Amniotic stem cell (primary cell): ENCODE data around the gene CCDC197.

Experiments
- DNase-seq: peaks from one replicate; lab custom pipeline; 2025; lab: John Stamatoyannopoulos, UW

The CCDC197 gene

DNA sequence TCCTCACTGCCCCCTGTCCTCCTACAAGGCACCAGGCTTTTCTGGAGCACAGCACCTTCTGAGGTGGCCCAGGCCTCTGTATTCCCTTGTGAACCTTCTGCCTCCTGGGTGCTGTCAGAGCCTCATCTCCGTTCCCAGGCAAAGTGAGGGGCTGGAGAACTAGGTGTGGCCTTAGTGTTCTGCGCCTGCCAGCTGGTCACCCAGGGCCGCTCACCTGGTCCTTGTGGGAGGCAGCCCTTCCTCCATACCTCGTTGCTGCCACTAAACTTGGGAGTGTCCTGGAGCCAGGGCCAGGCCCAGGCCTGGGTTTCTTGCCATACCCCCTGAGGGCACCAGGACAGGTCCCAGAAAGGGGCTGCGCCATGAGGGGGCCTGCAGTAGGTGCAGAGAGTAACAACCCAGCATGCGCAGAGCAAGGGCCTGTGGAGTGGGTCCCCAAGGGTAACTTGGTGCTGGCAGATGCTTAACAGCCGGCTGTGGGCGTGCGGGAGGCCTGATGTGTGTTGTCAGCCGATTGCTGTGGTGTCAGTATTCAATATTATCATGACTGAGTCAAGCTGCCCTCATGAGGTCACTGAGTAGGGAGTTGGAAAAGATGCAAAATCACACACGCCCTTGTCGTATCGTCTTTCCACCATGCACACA is 46.1 kb downstream of the CCDC197 start:
- DNase-seq, result no peak

DNA sequence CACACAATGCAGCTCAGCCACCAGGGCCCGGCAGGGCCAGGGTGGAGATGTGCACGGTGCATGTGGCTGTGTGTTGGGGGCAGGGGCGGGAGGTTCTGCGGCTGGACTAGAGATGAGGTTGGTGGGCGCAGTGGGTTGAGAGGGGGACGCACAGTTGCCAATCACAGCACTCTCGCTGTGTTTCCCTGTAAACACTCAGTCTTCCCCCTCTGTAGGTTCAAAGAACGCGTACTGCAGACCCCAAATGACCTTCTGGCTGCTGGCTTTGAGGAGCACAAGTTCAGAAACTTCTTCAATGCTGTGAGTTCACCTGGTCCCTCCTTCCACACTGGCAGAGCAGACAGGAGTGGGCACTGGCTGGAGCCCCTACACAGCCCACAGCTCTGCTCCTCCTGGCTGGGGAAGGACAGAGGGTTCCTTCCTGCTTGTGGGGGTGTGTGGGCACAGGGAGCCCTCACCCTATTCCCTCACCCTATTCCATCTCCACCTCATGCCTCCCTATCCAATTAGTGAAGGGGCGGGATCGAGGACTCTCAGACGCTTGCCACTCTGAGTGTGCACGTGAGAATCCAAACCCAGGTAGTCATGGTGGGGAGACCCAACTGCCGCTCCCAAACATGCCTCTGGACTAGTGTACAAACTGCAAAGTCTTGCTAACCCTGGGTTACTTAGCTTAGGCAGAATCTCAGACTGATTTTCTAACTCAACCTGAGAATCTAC is 46.8 kb downstream of the CCDC197 start:
- no peak for DNase-seq

DNA sequence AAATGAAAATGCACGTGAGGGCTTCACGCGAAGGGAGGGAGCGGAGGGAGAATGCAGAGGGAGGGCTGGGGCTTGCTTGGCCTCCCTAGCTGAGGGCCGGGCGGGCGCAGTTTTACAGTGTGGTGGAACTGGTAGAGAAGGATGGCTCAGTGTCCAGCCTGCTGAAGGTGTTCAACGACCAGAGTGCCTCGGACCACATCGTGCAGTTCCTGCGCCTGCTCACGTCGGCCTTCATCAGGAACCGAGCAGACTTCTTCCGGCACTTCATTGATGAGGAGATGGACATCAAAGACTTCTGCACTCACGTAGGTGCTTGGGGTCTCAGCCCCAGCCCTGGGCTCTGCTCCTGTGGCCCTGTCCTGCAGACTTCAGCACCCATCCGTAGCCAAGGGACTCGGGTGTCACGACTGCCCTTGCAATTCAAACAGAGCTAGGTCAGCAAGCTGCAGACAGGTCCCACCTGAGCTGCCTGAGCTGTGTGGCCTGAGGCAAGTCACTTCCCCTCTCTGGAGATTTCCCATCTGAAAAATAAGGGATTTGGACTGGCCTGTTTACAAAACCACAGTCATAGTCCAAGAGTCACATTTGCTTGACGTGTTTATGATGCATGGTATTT is 47.5 kb downstream of the CCDC197 start:
- DNase-seq, result no peak

DNA sequence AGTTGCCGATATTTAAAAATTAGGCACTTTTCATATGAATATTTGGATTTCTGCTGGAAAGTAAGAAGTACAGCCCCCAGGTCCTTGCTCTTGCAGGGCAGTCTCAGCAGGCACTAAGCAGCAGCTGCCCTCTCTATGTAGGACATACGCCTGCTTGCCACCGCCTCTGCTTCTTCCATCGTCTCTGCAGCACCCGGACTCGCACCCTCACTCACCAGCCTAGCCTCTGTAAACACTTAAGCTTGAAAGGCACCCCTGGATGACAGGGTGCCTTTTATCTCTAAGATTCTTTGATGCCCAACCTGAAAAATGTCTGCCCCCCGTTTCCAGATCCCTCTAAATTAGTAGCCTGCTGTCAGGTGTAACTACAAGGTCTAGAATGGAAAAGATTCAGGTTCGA is 48.0 kb downstream of the CCDC197 start:
- no peak for DNase-seq

DNA sequence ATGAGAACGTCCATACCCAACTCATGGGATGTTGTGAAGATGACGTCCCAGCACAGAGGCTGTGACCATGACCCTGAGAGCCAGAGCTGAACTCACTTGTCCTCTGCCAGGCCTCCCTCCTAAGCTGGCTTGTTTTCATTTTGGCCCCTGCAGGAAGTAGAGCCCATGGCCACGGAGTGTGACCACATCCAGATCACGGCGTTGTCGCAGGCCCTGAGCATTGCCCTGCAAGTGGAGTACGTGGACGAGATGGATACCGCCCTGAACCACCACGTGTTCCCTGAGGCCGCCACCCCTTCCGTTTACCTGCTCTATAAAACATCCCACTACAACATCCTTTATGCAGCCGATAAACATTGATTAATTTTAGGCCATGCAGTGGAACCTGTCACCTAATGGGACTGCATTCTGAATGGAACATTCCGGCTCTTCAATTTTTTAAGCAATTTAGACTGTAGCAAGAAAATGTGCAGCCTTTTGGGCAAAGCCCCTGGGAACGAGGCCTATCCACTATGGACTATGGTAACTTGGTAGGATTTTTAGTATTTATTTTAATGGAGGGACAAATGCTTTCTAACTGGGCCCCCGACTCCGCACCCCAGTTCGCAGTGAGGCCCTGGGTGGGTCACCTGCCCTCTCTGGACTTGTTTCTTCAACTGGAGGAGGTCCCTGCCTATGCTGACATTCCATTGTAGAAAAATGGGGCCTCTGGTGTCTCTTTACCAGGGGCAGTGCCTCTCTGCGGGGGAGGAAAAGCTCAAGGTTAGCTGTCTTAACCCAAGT is 48.7 kb downstream of the CCDC197 start:
- DNase-seq, result no peak

DNA sequence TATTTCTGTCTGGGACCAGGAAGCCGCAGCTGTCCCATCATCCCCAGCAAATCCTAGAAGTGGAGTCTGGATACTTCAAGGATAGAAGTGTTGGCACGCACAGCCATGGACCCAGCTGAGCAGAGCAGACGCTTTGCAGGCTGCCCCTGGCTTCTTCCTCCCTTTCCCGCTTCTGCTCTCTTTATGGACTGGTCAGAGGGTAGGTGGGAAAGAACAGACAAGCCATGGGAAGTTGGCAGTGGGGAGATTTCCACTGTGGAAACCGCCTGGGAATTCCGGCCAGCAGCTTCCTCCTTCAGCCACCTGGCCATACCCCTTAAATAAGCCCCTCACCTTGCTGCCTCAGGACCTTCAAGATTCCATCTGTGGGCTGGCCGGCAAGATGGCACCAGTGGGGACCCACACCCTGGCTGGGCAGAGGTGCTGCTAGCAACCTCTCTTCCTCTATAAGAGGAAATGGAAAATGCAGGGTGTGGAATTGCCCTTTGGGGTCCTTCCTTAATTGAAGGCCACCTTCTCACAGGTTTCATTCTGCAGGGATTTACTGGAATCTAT is 49.7 kb downstream of the CCDC197 start:
- no peak for DNase-seq

DNA sequence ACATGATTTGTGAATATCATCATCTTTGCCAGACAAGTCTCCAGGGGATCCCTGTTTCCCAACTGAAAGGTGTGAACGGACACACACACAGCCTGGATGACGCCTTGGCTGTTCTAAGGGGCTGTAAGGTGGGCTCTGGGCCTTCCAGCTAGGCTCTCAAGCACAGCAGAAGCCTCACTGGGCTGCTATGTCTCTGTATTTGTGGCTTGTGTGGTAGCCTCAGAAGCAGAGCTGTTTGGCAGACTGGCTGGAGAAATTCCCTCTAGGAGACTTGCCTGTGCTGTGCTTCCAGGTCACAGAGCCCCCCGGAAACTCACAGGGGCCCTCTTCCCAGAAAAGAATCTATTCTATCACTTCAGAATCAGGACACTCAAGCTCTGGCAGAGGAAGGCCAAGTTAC is 50.5 kb downstream of the CCDC197 start:
- no peak for DNase-seq

DNA sequence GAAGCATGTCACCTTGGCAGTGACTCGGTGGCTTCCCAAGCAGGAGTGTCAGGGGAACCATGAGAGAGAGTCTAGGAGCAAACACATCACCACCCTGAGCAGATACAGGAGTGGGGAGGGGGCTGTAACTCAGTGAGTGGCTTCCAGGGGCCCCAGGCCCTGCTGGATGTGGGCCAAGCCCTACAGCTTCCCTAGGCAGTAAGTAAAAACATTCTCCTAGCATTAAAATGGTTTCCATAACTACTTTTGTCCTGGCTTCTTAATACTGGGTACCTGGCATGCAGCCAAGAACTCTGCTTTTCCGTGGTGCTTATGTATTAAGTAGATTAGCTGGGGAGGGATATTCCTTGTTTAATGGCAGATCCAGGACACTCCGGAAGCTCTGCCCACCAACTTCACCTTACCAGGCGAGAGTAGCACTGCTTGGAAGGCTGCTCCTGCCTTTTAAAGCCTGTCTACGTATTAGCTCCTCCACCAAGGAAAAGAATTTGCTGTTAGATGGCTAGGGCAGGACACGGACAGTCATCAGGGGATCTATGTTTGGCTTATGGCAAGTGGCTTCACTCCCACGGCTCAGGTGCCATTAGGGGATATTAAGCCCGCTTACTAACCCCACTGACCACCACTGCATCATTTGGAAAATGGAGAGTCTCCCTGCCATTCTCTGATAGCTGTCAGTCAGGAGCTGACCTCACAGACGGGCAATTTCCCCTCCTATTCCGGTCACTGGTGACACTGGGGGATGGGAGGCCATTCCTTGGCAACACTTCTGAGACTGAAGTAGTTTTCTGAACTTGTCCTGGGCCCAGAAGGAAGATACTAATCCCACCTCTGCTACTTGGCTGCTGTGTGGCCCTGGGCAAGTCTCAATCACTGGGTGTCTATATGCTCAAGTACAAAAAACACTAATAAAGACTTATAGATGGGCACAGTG is 51.9 kb downstream of the CCDC197 start:
- no peak for DNase-seq

DNA sequence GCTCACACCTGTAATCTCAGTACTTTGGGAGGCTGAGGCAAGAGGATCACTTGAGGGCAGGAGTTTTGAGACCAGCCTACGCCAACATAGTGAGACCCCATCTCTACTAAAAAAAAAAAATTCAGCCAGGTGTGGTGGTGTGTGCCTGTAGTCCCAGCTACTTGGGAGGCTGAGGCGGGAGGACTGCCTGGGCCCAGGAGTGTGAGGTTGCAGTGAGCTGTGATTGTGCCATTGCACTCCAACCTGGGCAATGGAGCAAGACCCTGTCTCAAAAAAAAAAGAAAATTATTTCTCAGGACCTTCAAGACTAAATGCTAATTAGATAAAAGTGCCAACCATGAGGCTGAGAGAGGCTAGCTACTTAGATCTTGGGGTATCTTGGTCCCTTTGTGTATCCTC is 52.5 kb downstream of the CCDC197 start:
- DNase-seq, result no peak

DNA sequence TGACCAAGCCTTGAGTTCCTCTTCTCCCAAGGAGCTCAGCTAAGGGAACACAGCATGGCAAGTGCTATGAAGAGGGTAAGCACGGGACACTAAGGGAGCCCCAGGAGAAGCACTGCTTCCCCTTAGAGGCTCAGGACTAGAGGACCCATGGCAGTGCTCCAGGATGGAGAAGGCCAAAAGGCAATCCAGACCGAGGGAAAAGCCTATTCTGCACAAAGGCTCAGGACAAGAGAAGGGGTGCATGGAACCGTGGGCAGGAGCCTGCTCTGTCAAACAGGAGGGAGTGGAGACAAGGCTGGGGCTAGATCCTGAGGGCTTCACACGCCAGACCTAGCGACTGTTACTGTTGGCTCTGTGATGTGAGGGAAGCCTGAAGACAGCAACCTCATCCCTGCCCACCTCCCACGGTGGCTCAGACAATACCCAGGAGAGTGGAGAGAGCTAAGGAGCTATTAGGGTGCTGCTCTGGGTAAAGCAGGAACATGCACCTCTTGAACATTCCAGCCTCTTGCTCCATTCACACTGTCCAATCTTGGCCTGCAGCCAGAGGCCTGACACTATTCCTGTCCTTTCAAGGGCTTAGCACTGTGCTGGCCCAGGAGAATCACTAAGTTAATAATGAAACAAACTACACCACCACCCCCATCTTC is 53.3 kb downstream of the CCDC197 start:
- DNase-seq, result no peak

DNA sequence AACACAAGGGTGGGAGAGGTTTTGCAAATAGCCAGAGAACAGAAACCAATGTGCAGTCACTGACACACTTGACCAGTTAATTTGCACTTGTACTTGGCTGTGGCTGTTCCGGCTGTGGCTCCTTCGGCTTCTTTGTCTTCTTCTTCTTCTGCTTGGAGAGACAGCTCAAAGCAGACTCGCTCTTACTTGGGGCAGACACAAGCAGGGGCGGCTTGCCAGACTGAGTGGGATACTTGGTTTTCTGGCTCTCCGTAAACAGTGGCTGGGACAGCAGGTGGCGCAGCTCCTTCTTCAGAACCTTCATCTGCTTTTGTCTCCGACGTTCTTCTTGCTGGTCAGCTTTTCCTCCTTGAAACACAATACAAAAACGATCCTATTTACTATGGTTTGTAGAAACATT is 54.0 kb downstream of the CCDC197 start:
- DNase-seq, result peak; percentile 33

DNA sequence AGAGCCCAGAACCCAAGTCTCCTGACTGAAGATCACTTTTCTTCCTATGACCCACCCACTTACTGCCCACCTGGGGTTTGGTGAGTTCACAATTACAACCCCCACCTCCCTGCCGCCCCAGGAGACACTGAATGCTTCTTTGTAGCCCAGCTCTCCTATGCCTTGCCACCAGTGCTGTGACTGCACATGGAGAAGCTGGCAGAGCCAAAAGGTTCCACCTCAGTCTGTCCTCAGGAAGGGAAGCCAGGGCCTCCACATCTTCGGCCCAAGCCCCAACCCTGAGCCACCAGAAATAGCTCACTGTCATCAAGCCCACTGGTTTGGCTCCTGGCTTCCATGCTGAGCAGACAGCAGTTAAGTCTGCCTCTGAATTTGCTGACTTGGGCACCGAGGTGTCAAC is 54.7 kb downstream of the CCDC197 start:
- DNase-seq, result no peak

DNA sequence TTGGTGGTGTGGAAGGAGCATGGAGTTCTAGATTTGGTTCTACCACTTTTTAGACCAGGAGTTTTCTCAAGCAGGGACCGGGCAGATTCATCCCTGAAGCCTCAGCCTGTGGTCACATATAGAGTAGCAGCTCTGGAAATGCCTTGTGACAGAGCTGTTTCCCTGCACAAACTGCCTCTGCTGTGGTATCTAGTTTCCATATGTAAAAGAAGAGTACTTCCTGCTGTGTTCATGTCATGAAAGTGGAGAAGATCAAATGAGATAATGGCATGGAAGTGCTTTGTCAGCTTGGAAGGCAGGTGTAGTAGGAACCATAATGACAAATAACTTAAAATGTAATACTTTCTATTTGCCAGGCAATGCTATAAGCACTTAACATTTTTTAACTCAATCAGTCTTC is 55.1 kb downstream of the CCDC197 start:
- no peak for DNase-seq

DNA sequence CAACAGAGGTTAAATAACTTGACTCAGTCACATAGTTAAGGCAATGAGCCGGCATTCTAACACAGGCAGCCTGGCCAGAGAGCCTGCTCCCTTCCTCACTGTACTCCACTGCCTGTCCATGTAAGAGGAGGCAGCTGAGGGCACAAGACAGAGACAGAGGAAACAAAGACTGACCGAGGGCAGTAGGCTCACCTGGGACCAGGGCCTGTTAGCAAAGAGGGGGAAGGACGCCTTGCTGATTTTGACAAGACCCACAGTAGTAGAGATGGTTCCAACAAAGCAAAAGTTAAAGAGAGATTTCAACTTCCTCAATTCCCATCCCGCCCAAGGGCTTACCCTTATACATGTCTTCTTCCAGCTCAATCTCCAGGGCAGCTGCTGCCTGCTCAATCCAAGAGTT is 55.6 kb downstream of the CCDC197 start:
- DNase-seq, result no peak

DNA sequence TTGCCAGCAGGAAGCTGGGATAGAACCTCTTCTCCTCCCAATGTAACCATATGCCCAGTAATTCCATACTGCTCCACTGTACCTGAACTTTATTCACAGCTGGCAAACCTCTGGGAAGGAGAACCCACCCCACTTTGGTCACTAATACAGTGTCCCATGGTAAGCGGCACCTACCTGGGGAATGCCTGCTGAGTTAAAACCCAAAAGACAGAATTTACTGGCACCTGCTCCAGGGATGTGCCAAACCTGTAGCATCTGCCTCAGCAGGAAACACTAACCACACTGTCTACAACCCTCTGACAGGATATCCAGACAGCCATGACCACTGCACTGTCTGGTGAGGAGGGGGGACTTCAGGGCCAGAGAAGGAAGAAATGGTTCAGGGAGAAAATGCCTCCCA is 57.3 kb downstream of the CCDC197 start:
- DNase-seq, result no peak

DNA sequence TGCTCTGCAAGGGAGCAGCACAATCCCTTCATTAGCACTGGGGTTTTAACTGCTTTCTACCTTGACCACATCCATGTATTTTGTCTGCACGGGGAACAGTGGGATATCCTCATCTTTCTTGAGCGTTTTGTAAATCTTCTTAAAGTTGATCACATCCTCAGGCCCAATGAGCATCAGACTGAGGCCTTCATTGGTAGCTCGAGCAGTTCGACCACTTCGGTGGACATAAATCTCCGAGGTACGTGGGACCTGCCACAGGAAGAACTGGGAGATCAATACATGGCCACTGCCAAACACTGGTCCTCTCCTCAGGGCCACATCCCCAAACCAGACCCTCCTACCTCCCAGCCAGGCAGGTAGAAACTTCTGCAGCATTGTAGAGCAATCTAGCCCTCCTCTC is 57.8 kb downstream of the CCDC197 start:
- DNase-seq, result no peak

DNA sequence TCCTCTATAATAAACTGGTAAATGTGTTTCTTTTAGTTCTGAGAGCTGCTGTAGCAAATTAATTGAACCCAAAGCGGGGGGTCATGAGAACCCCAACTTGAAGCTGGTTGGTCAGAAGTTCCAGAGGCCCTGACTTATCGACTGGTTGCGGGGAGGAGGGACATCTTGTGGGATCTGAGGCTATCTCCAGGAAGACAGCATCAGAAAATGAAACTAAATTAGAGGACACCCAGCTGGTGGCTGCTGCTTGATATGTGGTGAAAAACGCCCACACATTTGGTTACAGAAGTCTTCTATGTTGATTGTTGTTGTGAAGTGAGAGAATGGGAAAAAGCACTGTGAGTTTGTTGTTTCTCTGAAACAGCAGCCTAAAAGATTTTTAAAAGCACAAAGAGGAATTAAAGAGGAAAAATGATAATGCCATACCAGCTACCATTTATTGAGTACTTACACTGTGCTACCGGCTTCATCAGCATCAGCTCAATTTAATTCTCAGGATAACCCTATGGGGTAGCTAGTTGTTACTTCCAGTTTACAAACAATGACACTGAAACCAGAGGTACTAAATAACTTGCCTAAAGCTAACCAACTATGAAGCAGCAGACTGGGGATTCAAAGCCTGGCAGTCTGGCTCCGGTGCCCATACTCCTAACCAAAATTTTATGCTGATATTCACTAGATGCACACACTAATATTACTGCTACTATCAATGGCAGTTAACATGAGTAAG is 59.6 kb downstream of the CCDC197 start:
- DNase-seq, result no peak

DNA sequence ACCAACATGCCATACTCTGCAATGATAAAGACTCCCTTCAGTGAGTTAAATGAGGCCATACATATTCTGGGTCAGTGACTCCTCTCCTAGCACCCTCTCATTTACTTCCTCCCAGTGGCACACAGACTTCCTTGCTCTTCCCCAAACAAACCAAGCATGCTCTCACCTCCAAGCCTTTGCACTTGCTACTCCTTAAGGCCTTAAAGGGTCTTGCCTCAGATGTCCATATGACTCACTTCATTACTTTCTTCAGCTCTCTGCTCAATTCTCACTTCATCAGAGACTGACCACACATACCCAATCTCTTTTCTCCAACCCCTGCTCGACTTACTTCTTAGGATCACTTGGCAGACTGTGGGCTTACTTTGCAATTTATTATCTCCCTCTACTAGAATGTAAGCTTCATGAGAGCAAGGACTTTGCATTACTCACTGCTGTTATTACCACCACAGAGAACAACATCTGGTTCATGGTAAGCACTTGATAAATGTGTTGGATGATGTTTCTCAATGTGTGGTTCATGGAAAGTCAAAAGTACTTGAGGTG is 61.1 kb downstream of the CCDC197 start:
- DNase-seq, result no peak
